Ectodermal cell (in vitro differentiated cells): Measurements from ENCODE around the gene PMM2.

ENCODE experiments used
- H3K27ac ChIP-seq: 2 replicates; pipeline ENCODE4 v1.7.0; 2013; ENCODE audit warnings: mild to moderate bottlenecking, low read depth, low read length; ENCODE audit not compliant: insufficient read depth, poor library complexity, severe bottlenecking
- H3K27me3 ChIP-seq: 2 replicates; pipeline ENCODE4 v1.7.0; 2013; ENCODE audit warnings: mild to moderate bottlenecking, low read length; ENCODE audit not compliant: insufficient read depth, control insufficient read depth, poor library complexity, severe bottlenecking
- H3K36me3 ChIP-seq: one replicate; pipeline ENCODE4 v1.7.0; 2013; ENCODE audit warnings: low read length; ENCODE audit not compliant: control insufficient read depth, insufficient read depth
- H3K4me1 ChIP-seq: one replicate; pipeline ENCODE4 v1.7.0; 2013; ENCODE audit warnings: low read length; ENCODE audit not compliant: control insufficient read depth, insufficient read depth
- H3K4me3 ChIP-seq: 2 replicates; pipeline ENCODE4 v1.7.0; 2013; ENCODE audit warnings: low read depth, low read length, control low read depth; ENCODE audit not compliant: insufficient read depth
- H3K9me3 ChIP-seq: 2 replicates; pipeline ENCODE4 v1.7.0; 2013; ENCODE audit warnings: mild to moderate bottlenecking, low read length, moderate library complexity; ENCODE audit not compliant: control insufficient read depth
- WGBS, 2 experiments: methylation state at CpG; one replicate each; pipeline ENCODE4 v1.1.7; 2013; ENCODE audit warnings: missing lambda C conversion rate in 2 of 2; 5-methylcytosine and 5-hydroxymethylcytosine counted together

Gene PMM2

GRCh38 chr16:8763083-8763482 lies 34.6 kb upstream of the PMM2 start:
- no peak overlapping the region for H3K27ac ChIP-seq
- H3K27me3 ChIP-seq = no peaks in the 10 kb centered on the region
- 89 to 92% methylated on average over 3 of the region's 3 CpGs for WGBS, 2 experiments
- H3K4me1 ChIP-seq = peaks cover 7% of the 10 kb centered on the region
- no peaks in the 10 kb centered on the region for H3K9me3 ChIP-seq
- no peaks in the 10 kb centered on the region for H3K36me3 ChIP-seq
- H3K4me3 ChIP-seq = no peak overlapping the region

DNA sequence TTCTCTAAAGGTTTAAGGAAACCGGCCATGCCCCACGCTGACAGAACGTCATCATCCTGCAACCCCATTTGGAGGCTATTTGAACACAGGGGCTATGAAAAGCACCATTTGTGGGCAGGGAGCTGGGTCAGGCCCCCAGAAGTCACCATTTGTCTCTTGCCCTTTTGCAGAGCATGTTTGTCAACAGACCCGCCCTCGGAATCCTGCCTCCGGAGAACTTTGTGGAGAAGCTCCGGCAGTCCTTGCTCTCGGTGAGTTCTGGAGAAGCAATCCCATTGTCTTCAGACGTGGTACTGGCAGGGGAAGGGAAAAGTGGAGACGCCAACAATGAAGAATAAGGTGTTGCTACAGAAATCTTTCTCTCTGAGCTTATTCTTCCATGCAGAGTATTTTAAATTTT lies 33.7 kb upstream of the PMM2 start:
- WGBS, 2 experiments = 28 to 35% methylated on average over 10 of the region's 10 CpGs
- Histone ChIP-seq H3K9me3 (no peaks in the 10 kb centered on the region), H3K4me3 (no peak overlapping the region), H3K4me1 (peaks cover 10% of the 10 kb centered on the region), H3K27me3 (no peaks in the 10 kb centered on the region), H3K27ac (peak overlapping the region; percentile 16), H3K36me3 (no peaks in the 10 kb centered on the region)

DNA sequence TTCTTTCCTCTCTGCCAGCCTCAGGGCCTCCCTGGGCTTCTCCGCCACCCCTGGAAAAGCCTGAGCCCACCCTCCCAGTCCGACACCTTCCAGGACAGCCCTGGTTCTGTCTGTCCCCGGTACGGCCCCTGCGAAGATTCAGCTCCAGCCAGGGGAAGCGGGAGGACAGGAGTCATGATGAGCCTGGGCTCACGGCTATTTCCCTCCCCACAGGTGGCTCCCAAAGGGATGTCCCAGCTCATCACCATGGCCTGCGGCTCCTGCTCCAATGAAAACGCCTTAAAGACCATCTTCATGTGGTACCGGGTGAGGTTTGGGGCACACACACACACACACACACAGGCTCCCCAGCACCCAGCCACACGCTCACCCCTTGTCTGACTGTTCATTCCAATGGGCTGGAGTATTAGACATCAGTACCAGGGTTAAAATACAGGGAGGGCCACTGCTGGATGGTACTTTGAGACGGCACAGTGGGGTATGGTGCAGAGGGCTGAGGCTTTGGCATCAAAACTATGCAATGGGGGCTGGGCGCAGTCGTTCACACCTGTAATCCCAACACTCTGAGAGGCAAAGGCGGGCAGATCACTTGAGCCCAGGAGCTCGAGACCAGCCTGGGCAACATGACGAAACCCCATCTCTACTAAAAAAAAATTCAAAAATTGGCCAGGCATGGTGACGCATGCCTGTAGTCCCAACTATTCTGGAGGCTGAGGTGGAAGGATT lies 33.0 kb upstream of the PMM2 start:
- Histone ChIP-seq H3K27ac (no peak overlapping the region), H3K36me3 (no peaks in the 10 kb centered on the region), H3K4me3 (no peak overlapping the region), H3K4me1 (peaks cover 10% of the 10 kb centered on the region), H3K27me3 (no peaks in the 10 kb centered on the region), H3K9me3 (no peaks in the 10 kb centered on the region)
- WGBS, 2 experiments = 81 to 83% methylated on average over 18 of the region's 18 CpGs

DNA sequence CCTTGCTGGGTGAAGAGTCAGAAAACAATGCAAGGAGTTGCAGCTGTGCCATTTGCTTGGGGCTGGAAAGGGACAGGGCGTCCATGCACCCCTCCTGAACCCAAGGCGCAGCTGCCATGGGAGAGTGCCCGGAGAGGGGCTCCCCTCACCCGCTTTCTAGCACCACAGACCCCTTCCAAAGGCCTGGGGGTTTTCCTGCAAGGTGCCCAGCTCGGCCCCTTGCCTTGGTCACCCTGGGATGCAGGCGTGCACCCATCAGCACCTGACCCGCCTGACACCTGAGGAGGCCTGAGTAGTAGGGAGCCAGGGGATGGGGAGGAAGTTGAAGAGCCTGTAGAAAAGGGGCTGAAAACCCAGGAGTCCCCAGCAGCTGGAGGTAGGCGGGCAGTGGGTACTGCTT lies 30.5 kb upstream of the PMM2 start:
- Histone ChIP-seq H3K4me3 (no peak overlapping the region), H3K9me3 (no peaks in the 10 kb centered on the region), H3K27ac (no peak overlapping the region), H3K36me3 (no peaks in the 10 kb centered on the region), H3K4me1 (peaks cover 10% of the 10 kb centered on the region), H3K27me3 (no peaks in the 10 kb centered on the region)
- WGBS, 2 experiments = 93 to 95% methylated on average over 8 of the region's 8 CpGs

DNA sequence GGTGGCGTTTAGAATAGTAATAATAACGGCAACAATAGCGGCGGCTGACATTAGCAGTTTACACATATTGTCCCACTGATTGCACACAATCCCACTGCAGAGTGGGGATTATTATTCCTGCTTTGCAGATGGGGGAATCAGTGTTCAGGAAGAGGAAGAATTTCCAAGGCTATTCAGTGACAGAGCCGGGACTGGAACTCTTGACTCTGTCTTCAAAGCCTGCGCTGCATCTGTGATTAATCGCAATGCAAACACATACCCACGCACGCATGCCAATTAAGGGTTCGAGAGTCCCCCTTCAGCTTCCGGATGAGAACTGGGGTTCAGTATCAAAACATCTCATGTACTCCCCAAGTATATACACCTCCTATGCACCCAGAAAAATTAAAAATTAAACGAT lies 29.4 kb upstream of the PMM2 start:
- H3K4me1 ChIP-seq = peaks cover 10% of the 10 kb centered on the region
- H3K4me3 ChIP-seq = no peak overlapping the region
- WGBS, 2 experiments = 93% methylated on average over 12 of the region's 12 CpGs
- peak overlapping the region; percentile 45 for H3K27ac ChIP-seq
- H3K9me3 ChIP-seq = no peaks in the 10 kb centered on the region
- no peaks in the 10 kb centered on the region for H3K36me3 ChIP-seq
- no peaks in the 10 kb centered on the region for H3K27me3 ChIP-seq

DNA sequence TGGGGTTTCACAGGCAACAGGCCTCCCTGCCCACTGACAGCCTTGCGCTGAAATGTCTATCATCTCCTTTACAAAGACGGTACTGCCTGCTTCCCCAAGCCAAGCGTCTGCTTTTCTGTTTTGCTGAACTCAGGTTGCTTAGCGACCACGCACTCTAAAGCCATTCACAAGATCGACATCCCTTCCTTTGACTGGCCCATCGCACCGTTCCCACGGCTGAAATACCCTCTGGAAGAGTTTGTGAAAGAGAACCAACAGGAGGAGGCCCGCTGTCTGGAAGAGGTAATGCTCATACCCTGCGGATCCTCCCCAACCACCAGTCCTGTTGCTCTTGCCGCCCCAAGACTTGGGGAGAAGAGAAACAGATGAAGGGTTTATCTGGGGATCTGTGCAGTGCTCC lies 28.9 kb upstream of the PMM2 start:
- no peaks in the 10 kb centered on the region for H3K27me3 ChIP-seq
- H3K36me3 ChIP-seq = no peaks in the 10 kb centered on the region
- peak overlapping the region; percentile 45 for H3K27ac ChIP-seq
- H3K9me3 ChIP-seq = no peaks in the 10 kb centered on the region
- peaks cover 10% of the 10 kb centered on the region for H3K4me1 ChIP-seq
- no peak overlapping the region for H3K4me3 ChIP-seq
- 56 to 70% methylated on average over 12 of the region's 12 CpGs for WGBS, 2 experiments

DNA sequence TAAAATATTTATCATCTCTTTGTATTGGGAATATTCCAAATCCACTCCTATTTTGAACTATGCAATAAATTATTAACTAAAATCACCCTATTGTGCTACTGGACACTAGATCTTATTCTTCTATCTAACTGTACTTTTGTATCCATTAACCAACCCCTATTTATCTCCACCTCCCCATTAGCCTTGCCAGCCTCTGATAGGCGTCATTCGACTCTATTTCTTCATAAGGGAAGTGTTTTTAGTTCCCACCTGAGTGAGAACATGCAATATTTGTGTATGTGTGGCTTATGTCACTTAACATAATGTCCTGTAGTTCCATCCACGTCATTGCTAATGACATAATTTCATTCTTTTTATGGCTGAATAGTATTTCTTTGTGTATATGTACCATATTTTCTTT lies 24.1 kb upstream of the PMM2 start:
- Histone ChIP-seq H3K4me3 (no peak overlapping the region), H3K36me3 (no peaks in the 10 kb centered on the region), H3K9me3 (no peaks in the 10 kb centered on the region), H3K4me1 (peaks cover 3% of the 10 kb centered on the region), H3K27me3 (no peaks in the 10 kb centered on the region), H3K27ac (no peak overlapping the region)
- 53 to 76% methylated on average over 2 to 3 of the region's 3 CpGs for WGBS, 2 experiments

- H3K27me3 ChIP-seq = no peaks in the 10 kb centered on the region
- H3K36me3 ChIP-seq = no peaks in the 10 kb centered on the region
- H3K4me1 ChIP-seq = no peaks in the 10 kb centered on the region
- H3K4me3 ChIP-seq = no peak overlapping the region
- H3K9me3 ChIP-seq = no peaks in the 10 kb centered on the region
- 94 to 96% methylated on average over 11 of the region's 11 CpGs for WGBS, 2 experiments
- no peak overlapping the region for H3K27ac ChIP-seq
Observed at GRCh38 chr16:8774208-8774607, 23.4 kb upstream of the PMM2 start.

GRCh38 chr16:8775359-8775758 lies 22.3 kb upstream of the PMM2 start:
- H3K27ac ChIP-seq = no peak overlapping the region
- H3K36me3 ChIP-seq = no peaks in the 10 kb centered on the region
- 90 to 100% methylated on average over 1 of the region's 1 CpG for WGBS, 2 experiments
- no peak overlapping the region for H3K4me3 ChIP-seq
- no peaks in the 10 kb centered on the region for H3K9me3 ChIP-seq
- no peaks in the 10 kb centered on the region for H3K27me3 ChIP-seq
- no peaks in the 10 kb centered on the region for H3K4me1 ChIP-seq

DNA sequence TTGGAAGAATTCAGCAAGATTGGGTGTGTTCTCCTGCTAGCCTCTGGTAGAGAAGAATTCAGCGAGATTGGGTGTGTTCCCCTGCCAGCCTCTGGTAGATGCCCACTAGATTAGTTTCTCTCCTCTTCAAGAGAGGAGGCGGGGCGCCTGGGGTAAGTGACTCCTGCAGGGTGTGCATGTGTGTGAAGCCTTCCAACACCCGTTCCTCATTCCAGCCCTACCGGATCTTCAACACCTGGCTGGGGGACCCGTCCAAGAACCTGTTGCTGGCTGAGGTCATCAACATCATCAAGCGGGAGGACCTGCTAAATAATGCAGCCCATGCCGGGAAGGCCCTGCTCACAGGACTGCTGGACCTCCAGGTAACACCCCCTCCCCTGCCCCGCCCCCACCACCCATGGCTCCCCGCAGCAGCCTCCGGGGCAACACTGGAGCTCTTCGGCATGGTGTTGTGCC lies 21.5 kb upstream of the PMM2 start:
- no peaks in the 10 kb centered on the region for H3K9me3 ChIP-seq
- H3K4me1 ChIP-seq = no peaks in the 10 kb centered on the region
- H3K27me3 ChIP-seq = no peaks in the 10 kb centered on the region
- H3K27ac ChIP-seq = no peak overlapping the region
- no peak overlapping the region for H3K4me3 ChIP-seq
- H3K36me3 ChIP-seq = no peaks in the 10 kb centered on the region
- WGBS, 2 experiments = 69 to 71% methylated on average over 12 of the region's 12 CpGs
